Fibroblast of mammary gland (primary cell): ENCODE data around the gene TSPAN14.

Source experiments
- DNase-seq: peaks from one replicate; pipeline ENCODE4 v3.0.0-alpha.2; 2010; ENCODE audit warnings: low read depth
- H3K4me3 ChIP-seq: 2 replicates; pipeline ENCODE4 v1.5.1; 2011; ENCODE audit warnings: low read depth, mild to moderate bottlenecking, low read length, moderate library complexity; ENCODE audit not compliant: control insufficient read depth
- CTCF ChIP-seq: conservative IDR thresholded peaks from 2 replicates; pipeline ENCODE4 v1.5.1; 2011; ENCODE audit warnings: low read depth, low read length, inconsistent platforms; ENCODE audit not compliant: control insufficient read depth, insufficient read depth

TSPAN14 gene

GRCh38 chr10:80489371-80490112 lies 35.4 kb downstream of the TSPAN14 start:
- DNase-seq: no peak
- no peak for TF ChIP-seq CTCF
- H3K4me3 ChIP-seq: no peak overlapping the region

- no peak for DNase-seq
- no peak overlapping the region for H3K4me3 ChIP-seq
- TF ChIP-seq CTCF: no peak
Observed at GRCh38 chr10:80491251-80492102, 37.4 kb downstream of the TSPAN14 start.

GRCh38 chr10:80492848-80493521 lies 38.9 kb downstream of the TSPAN14 start:
- TF ChIP-seq CTCF: no peak
- no peak for DNase-seq
- H3K4me3 ChIP-seq: no peak overlapping the region

GRCh38 chr10:80493522-80494051 lies 39.5 kb downstream of the TSPAN14 start:
- TF ChIP-seq CTCF: no peak
- DNase-seq: peak; percentile 92
- H3K4me3 ChIP-seq: no peak overlapping the region

GRCh38 chr10:80496555-80497172 lies 42.6 kb downstream of the TSPAN14 start:
- TF ChIP-seq CTCF: no peak
- DNase-seq: no peak
- no peak overlapping the region for H3K4me3 ChIP-seq

- no peak overlapping the region for H3K4me3 ChIP-seq
- no peak for TF ChIP-seq CTCF
- peak; percentile 90 for DNase-seq
Observed at GRCh38 chr10:80497187-80498077, 43.3 kb downstream of the TSPAN14 start.
